Loucy (cell line): Measurements from ENCODE around the gene B4GALNT3.

ENCODE experiments used
- EZH2phosphoT487 ChIP-seq: fragments of 200-600 bp; IDR thresholded peaks from 2 replicates; pipeline ENCODE4 v1.6.1; 2018; ENCODE audit warnings: antibody characterized with exemption, mild to moderate bottlenecking, moderate library complexity, borderline replicate concordance
- TF ChIP-seq, protein P1 (sequence below): fragments of 200-600 bp; sonication (generic); conservative IDR thresholded peaks from 2 replicates; pipeline ENCODE4 v1.5.1; 2014; ENCODE audit warnings: mild to moderate bottlenecking, antibody characterized with exemption, low read length

DNA sequence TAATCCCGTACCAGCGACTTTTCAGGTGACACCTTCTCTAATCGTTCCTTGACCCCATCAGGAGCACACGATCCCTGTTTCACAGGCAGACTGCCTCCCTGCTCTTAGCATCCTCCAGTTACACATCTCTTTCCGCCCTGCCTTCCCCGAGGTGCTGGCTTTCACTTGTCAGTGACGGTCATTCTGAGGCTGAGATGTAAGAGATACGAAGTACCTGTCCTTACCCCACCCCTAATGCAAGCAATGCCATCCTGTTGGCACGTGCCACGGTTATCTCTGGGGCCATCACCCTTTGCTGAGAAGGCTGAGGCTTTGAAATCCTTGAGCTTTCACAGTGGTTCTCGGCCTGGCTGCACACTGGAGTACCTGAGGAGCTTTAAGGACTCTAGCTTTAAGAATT lies 24.4 kb downstream of the B4GALNT3 start:
- TF ChIP-seq, protein P1, sequence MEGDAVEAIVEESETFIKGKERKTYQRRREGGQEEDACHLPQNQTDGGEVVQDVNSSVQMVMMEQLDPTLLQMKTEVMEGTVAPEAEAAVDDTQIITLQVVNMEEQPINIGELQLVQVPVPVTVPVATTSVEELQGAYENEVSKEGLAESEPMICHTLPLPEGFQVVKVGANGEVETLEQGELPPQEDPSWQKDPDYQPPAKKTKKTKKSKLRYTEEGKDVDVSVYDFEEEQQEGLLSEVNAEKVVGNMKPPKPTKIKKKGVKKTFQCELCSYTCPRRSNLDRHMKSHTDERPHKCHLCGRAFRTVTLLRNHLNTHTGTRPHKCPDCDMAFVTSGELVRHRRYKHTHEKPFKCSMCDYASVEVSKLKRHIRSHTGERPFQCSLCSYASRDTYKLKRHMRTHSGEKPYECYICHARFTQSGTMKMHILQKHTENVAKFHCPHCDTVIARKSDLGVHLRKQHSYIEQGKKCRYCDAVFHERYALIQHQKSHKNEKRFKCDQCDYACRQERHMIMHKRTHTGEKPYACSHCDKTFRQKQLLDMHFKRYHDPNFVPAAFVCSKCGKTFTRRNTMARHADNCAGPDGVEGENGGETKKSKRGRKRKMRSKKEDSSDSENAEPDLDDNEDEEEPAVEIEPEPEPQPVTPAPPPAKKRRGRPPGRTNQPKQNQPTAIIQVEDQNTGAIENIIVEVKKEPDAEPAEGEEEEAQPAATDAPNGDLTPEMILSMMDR = no peak
- TF ChIP-seq EZH2phosphoT487 = no peak
